ENCODE measurements around the gene MAGI1.

Gene MAGI1

DNA sequence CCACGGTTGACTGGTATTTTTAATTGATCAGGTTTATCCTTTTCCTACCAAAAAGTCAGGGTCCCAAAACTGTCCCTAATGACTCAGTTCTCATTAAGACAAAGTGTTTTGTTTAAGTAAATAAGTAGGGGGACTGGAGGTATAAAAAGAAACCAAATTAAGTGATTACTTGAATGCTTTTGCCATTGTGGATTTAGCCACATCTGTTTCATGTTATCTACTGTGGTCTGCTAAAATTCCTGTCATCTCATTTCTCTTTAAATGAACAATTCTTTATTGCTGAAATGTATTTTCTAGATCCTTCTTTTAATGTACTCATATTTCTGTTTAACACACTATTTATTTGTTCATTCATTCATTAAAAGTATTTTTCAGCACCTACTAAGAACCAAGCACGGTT lies 725.1 kb downstream of the MAGI1 start:
- H3K4me3 ChIP-seq (ENCODE audit: low read depth, low read length) = no peak overlapping the region

DNA sequence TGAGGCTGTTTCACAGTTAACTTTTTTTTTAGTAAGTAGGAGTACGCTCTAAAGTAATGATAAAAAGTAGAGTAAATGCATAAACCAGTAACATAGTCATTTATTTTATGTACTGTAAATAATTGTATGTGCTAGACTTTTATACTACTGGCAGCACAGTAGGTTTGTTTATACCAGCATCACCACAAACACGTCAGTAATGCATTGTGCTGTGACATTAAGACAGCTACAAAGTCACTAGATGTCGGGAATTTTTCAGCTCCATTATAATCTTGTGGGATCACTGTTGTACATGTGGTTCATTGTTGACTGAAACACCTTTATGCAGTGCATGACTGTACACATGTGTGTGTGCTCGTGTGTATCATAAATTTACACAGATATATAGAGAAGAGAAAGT lies 732.9 kb downstream of the MAGI1 start:
- H3K4me3 ChIP-seq (ENCODE audit: low read depth, low read length) = no peak overlapping the region

Data from iPS-11a (cell line).